ENCODE results near the gene HSF4. TPM values are rescaled to one million over a fixed set of nuclear protein-coding genes. Genes with fewer than 3 reads are reported as not detected.

Gene HSF4
- polyA plus RNA-seq, 1 donor: 5.3 TPM

DNA sequence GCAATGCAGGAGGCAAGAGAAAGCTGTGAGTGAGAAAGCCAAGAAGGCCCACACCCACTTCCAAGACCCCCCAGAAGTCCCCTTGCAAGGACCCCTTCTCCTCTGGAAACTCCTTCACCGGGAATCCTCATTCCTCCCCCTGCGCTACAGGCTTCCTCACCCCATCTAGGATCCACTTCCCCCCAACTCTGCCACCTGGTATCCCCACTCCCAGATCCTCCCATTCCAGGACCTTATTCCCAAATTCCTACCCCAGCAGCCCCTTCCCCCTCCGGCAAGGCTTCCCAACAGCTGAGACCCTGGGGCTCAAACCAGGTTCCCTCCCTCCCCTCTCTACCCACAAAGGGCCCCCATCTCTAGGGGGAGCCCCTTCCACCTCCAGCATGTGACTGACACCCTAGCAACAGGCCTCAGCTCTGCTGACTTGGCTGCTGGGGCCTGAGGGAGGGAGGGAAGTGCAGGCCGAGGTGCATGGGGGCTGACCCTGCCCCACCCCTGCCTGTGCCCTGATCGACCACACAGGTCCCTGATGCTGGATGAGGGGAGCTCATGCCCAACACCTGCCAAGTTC lies 2.1 kb downstream of the HSF4 start:
- no peak for DNase-seq

DNA sequence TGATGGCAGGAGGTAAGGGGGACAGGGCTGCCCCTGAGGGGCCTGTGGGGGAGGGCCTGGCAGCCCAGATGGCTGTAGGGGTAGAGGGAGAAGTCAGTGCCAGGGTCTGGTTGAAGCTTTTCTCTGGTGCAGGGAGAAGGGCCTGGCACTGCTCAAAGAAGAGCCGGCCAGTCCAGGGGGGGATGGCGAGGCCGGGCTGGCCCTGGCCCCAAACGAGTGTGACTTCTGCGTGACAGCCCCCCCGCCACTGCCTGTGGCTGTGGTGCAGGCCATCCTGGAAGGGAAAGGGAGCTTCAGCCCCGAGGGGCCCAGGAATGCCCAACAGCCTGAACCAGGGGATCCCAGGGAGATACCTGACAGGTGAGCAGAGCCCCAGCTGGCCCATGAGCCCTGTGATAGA lies 3.0 kb downstream of the HSF4 start:
- DNase-seq: no peak

DNA sequence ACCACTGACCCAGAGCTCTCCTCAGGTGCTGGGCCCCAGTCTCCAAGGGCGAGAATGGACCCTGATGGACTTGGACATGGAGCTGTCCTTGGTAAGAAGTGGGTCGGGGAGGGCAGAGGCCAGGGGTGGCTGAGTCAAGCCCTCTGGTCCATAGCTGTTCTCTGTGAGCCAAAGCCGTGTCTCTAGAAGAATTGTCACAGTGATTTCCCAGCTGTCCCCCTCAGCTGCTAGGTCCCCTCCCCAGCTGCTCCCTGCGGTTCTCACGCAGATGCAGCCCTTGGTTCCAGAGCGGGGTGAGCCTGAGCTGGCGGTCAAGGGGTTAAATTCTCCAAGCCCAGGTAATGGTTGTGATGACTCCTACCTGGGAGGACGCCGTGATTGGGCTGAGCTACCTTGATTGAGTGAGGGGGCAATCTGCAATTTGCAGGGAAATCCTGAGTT lies 4.5 kb downstream of the HSF4 start:
- DNase-seq: no peak

DNA sequence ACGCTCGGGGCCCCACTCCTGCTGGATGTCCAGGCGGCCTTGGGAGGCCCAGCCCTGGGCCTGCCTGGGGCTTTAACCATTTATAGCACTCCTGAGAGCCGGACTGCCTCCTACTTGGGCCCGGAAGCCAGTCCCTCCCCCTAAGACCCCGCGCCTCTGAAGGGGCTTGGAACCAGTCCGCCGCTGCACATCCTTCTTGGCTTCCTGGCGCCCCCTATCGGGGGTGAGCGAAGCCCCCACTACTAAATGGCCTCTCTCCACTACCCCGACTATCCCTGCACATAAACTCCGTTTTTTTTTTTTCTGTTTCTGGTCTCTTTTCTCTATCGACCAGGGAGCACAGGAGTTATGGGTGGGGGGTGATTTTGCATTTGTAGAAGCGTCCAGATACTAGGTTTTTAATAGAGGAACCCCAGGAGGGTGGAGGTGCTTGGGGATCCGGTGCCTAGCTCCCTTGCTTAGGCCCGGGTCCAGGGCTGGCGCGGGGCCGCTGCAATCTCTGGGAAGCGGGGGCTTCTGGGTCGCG lies 5.2 kb downstream of the HSF4 start:
- no peak for DNase-seq

DNA sequence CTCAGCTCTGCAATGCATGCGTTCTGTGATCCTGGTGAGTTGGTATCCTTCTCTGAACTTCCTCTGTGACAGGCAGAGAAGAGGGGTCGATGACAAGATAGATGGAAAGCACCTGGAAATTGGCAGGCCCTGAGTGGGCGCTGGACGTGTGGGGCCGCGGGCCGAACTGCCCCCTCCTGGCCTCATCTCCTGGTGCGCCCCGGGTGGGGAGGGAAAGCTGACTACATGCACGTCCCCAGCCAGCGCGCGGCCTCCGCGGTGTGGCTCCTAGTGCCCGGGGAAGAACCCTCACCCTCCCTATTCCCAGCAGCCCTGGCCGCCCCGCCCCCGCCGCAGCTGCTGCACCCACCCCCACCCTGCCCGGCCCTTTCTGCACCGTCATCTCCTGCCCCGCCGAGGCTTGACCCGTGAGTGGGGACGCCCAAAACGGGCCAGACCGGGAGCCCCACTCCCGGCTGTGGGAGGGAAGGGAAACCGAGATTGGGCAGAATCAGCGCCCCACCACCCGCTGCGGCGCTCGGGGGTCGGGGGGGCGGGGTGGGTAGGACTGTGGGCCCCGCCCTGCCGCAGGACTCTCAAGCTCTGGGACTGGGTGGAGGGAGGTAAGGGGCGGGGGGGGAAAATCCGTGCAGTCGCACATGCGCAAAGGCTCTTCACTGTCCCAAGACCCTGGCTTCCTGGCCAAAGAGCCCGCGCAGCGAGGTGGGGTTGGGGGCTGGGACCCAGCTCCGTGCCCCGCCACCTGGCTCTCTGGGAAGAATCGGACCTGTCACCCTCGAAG lies 5.8 kb downstream of the HSF4 start, which contains the start of gene NOL3:
NOL3 (plus strand) TSS at position 371 of the 781 bp plus-strand sequence.
- DNase-seq: no peak

DNA sequence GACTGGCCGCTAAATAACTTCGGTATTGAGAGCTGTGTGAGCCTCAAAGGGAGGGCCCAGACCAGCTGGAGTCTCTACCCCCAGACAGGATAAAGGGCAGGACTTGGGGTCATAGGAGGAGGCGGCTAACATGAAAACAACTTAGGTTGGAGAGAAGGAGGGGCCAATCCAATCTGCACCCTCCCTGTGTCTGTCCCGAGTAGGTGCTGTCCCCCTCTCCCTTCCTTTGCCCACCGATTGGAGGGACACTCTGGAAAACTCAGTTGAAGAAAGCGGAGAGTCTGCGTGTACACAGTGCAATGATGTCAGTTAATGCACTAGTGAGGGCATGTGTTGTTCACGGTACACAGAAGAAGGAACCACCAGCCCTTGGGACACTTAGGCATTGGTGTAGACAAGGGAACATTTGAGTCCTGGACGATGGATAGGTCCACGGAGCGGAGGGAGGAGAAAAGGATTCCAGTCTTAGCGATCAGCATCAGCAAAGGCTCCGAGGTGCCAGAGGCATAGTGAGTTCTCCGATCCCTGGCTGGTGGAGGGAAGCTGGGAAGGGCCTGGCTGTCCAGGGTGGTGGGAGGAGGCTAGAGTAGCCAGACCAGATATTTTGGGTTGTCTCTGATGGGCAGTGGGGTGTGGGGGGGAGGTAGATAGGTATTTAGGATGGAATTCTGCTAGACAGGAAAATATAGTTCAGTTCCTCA lies 6.6 kb downstream of the HSF4 start:
- no peak for DNase-seq

DNA sequence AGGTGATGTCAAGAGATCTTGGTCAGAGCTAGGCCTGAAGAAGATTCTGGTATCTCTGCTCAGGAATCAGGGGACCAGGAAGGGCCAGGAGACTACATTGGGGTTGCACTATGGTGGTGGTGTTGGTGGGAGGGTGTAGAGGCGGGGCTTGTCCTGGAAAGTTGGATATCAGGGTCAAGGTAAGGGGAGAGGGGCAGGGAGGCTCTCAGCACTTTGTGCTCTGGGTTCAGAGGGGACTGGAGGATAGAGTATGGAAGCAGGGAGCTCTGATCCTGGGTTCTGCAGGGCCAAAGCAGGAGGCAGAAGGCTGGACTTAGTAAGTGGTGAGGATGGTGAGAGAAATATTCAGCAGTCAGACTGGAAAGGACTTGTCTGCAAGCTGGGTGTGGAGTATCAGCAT lies 8.8 kb downstream of the HSF4 start:
- no peak for DNase-seq

DNA sequence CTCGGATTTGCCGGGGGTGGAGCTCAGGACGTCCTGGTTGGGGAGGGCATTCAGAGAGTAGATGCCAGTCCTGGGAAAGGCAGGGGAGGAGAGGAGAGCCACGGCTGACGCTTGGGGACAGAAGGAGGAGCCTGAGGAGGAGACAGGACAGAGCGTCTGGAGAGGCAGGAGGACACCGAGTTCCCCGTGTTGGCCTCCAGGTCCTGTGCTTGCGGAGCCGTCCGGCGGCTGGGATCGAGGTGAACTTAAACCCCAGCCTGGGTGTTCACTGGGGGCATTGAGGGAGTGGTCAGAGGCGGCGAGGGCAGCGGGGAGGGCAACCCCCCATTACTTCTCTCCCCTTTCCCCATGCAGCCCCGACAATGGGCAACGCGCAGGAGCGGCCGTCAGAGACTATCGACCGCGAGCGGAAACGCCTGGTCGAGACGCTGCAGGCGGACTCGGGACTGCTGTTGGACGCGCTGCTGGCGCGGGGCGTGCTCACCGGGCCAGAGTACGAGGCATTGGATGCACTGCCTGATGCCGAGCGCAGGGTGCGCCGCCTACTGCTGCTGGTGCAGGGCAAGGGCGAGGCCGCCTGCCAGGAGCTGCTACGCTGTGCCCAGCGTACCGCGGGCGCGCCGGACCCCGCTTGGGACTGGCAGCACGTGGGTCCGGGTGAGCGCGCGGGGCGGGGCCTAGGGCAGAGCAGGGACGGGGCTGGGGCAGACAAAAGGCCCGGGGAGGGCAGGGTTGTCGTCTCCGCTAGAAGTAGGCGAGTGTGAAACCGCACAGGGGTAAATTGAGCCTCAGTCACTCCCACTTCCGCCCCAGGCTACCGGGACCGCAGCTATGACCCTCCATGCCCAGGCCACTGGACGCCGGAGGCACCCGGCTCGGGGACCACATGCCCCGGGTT lies 9.5 kb downstream of the HSF4 start:
- peak; percentile 74 for DNase-seq

DNA sequence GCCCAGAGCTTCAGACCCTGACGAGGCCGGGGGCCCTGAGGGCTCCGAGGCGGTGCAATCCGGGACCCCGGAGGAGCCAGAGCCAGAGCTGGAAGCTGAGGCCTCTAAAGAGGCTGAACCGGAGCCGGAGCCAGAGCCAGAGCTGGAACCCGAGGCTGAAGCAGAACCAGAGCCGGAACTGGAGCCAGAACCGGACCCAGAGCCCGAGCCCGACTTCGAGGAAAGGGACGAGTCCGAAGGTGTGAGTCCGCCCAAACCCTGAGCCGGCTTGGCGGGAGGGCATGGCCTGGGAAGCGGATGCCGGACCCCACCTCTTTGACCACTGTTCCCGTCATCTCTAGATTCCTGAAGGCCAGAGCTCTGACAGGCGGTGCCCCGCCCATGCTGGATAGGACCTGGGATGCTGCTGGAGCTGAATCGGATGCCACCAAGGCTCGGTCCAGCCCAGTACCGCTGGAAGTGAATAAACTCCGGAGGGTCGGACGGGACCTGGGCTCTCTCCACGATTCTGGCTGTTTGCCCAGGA lies 10.2 kb downstream of the HSF4 start:
- no peak for DNase-seq

DNA sequence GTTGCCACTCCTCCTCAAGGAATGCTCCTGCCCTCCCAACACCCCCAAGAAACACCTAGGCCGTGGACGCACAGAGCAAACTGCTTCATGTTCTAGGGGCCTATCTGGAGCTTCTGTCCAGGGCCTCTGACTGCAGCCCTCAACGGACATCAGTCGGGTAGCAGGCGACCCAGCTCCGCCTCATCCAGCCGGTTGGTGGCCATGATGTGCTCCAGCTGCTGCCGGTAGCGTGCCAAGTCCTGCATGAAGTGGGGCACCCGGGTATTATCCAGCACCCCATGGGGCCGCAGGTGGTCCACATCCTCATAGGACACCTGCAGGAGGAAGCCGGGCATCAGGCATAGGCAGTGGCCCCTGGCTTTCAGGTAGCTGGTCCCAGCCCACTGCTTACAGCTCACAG lies 12.1 kb downstream of the HSF4 start:
- no peak for DNase-seq

DNA sequence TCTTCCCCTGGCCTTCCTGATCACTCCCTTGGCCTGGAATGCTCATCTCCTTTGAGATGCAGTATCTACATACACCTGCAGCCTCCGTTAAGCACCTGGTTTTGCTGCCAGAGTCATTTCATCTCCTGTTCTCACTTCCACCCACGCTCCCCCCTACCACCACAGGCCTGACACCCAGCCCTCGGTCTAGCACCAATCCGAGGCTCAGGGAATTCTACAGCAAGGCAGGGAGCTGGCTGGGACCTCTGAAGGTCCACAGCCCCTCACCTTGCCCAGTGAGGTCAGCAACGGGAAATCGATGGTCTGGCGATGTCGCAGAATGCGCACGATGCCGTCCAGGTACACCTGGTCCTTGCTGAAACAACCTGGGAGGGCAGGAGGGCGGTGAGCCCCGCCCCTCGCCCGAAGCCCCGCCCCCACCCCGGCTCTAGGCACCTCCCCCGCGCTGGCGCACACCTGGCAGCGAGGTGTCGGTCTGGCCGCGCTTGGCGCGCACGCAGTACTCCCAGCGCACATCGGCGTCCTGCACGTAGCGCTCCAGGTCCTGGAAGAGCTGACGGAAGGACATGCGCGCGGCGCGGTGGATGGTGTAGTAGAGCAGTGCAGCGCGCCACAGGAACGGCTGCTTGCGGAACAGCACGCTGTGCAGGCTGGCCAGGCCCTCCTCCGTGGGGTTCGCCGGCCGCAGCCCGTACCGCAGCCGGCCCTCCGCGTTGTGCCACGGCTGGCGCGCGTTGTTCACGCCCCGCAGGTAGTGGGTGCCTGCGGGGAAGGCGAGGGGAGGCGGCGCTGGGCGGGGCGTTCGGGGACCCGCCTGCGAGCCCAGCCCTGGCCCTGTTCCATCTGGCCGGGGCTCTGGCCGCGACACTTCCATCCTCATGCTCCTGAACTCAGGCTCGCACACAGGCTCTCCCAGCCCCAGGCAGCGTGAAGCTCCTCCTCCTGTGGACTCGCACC lies 13.5 kb downstream of the HSF4 start:
- DNase-seq: peak; percentile 57

DNA sequence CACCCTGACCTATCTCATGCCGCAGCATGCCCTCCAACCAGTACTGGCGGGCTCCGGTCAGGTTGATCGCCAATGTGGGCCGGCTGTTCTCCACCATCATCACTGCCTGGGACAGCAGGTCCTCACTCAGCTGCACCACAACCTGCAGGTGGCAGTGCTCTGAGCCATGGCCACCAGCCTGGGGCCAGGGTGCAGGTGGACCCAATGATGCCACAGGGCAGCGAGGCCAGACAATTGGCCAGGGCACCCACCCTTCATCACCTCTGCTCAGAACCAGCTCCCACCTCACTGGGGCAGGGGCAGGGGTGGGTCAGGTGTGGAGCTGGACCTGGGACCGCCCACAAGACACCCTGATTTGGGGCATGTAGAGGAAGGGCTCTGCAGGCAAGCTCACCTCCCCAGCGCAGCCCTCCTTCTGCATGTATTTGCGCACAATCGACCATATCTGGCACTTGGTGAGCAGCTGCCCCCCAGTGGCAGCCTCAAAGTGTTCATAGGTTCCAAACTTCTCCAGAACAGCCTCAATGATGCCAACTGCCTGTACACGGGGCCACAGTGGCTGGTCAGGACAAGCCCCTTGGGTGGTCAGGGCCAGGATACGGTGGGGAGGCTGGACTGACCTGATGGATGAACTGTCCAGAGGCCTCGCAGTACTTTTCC lies 15.0 kb downstream of the HSF4 start:
- no peak for DNase-seq

DNA sequence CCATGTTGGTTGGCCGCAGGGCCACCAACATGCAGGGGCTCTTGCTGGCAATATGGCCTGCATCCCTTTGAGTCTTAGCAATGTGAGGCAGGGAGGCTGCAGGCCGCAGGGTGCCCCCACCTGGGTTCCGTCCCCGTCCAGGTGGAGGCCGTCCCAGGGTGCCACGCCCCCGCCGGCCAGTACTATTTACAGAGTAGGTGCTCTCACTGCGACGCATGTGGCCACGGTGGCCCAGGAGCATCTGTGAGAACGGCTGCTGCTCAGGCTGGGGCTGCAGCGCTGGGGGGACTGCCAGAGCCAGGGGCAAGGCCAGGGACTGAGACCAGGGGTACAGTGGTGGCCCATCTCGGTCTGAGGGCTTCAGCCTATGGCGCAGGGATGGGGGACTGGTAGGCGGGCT lies 15.6 kb downstream of the HSF4 start:
- no peak for DNase-seq

DNA sequence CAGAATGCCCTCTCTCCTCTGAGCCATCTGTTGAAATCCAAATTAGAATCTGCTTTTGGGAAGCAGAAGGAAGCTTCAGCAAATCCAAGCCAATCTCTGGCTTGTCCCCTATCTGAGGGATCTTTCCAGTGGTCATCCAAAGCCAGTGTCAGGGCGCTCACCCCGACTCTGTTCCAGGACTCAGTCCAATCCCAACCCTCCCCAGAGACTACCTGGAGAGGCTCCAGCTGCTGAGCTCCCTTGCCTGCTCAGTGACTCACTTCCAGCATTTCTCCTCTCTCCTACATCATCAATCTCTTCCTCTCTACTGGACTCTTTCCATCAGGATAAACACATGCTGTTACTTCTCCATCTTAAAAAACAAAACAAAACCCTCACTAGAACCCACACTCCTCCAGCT lies 16.8 kb downstream of the HSF4 start:
- no peak for DNase-seq

DNA sequence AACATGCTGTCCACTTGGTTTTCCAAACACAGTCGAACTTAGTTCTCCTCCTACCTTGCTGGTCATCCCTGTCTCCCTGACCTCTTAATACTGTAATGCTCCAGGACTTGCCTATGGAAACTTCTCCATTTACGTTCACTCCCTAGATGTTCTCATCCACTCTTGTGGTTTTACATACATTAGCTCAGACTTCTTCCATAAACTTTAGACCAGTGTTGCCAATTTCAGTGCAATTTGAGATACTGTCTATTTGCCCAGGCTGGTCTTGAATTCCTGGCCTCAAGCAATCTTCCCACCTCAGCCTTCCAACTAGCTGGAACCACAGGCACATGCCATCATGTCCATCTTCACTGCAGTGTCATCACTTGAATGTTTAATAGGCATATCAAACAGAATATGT lies 17.7 kb downstream of the HSF4 start:
- DNase-seq: no peak

DNA sequence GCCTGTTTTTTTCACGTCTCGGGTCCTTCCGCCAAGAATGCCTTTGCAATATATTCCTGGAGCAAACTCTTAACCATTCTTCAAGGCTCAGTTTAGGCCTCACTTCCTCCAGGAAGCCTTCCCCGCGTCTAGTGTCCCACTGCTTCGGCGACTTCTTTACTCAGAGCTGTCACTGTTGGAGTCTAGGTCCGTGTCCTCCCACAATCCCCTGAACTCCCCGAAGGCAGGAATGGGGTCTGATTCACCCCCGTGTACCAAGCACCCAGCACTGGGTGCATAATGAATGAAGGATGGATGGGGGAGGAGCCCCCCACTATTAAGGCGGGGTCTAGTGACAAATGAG lies 18.7 kb downstream of the HSF4 start:
- DNase-seq: no peak

DNA sequence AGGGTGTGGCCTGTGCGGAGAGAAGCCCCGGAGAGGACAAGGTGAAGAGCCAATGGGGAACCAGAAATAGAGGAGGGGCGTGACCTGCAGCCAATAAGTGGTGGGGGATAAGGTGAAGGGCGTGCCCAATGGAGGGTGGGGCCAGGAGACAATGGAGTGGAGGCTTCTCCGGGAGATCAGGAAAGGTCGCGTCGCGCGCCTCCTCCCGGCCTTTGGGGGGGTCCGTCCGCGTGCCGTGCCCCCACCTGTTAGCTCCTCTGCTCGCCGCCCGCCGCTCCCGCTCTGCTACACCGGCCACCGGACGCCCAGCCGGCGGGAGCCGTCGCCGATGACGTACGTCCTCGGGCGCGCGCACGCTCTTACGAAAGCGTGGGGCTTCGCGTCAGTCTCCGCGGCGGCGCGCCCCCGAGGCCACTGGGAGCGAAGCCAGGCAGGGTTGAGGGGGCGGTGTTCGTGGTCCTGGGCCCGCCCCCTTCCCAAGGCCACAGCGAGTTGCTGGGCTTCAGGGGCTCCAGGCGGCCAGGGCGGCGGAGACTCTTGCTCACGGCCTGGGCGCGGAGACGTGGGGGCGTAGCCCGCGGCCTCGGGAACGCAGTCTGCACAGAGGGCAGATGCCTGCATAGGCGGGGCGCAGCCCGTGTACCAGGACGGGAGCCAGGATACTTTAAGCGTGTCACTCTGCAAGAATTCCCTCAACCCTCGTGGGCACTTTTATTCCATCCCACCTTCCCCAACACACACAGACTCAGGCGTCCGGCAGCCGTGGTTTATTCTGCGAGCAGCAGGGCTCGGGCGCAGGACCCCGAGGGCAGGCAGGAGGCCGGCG lies 19.3 kb downstream of the HSF4 start, which contains the start of gene MATCAP1:
MATCAP1 (minus strand) TSS at position 337 of the 826 bp plus-strand sequence. CDS start 3,353 bp downstream, outside the sequence.
- peak; percentile 96 for DNase-seq

DNA sequence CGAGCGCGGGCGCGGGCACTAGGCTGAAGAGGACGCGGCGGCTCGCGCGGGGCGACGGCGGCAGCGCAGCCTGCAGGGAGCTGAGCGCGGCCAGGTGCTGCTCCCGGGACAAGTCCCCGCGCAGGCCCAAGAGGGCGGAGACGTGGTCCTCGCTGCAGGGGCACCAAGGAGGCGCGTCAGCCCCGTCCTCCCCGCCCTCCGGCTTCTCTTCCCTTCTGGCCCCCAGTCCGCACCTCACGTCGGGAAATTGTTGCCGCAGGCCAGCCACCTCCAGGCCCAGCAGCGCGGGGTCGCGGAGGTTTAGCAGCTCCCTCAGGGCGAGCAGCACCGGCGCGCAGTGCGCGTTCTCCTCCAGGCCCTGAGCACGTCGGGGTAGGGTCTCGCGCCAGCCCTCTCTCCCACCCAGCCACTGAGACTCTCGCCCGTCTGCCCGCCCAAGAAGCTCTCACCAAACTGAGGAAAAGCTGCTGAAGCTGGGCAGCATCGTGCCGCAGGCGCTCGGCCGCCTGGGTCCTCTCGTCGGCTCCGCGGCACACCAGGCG lies 20.0 kb downstream of the HSF4 start:
- no peak for DNase-seq

DNA sequence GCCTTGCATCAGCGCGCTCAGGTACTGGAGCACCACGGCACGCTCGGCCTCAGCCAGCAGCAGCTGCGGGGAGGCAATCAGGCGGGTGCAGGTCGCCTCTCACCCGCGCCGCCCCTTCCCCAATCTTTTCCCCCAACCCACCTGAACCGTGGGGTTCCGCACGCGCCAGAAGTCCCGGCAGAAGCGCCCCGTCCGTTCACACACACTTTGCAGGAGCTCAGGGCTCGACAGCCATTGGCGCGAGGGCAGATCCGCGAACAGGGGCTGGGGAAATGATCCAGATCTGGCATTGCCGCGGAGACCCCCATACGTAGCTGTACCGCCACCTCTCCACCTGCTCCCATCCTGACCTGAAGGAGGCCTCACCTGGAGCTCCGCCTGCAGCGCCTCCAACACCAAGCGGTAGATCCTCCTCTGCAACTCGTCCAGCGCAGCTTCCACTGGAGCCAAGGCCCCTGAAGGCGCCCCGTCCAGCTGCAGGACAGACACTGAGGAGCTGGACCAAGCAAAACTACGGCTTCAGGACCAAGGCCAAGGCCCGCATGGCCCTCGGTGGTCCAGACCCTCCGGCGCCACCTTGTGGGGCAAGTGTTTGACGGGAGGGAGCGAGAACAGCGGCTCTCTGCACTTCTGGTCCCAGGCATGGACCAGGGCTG lies 20.6 kb downstream of the HSF4 start:
- peak; percentile 89 for DNase-seq

Measured in hindlimb muscle (tissue), 1 donor.